Stimulated activated CD4-positive, alpha-beta T cell treated with anti-CD3 and anti-CD28 coated beads, Interleukin-4, amount 100 ng/mL, for 48 hours (primary cell): ENCODE data around the gene ZNF385C.
A peak's percentile ranks its signal among the peaks of the same experiment; 100 is the strongest.

Experiments used
- DNase-seq, 2 donors: peaks; one replicate each; pipeline ENCODE4 v3.0.0-alpha.2; 2020; ENCODE audit warnings: low read depth in 2 of 2

ZNF385C gene

GRCh38 chr17:42078396-42079043 lies 19.8 kb downstream of the ZNF385C start:
- no peak for DNase-seq

GRCh38 chr17:42077755-42078154 lies 20.5 kb downstream of the ZNF385C start:
- DNase-seq, result no peak

- no peak for DNase-seq
Observed at GRCh38 chr17:42076797-42077559, 21.3 kb downstream of the ZNF385C start.

- no peak for DNase-seq
Observed at GRCh38 chr17:42075789-42076188, 22.5 kb downstream of the ZNF385C start.

GRCh38 chr17:42072323-42073187 lies 25.7 kb downstream of the ZNF385C start:
- no peak for DNase-seq

- DNase-seq, result no peak
Observed at GRCh38 chr17:42071810-42072209, 26.5 kb downstream of the ZNF385C start.

GRCh38 chr17:42068979-42069378 lies 29.3 kb downstream of the ZNF385C start:
- DNase-seq, result no peak

- peak; percentile 60 to 74 for DNase-seq
Observed at GRCh38 chr17:42067371-42068091, 30.7 kb downstream of the ZNF385C start.

GRCh38 chr17:42065201-42065600 lies 33.1 kb downstream of the ZNF385C start:
- no peak for DNase-seq

- DNase-seq, result no peak
Observed at GRCh38 chr17:42062681-42063080, 35.6 kb downstream of the ZNF385C start.

- no peak for DNase-seq
Observed at GRCh38 chr17:42061646-42062487, 36.4 kb downstream of the ZNF385C start.

- DNase-seq, result no peak
Observed at GRCh38 chr17:42060231-42060630, 38.0 kb downstream of the ZNF385C start.

GRCh38 chr17:42059815-42060214 lies 38.5 kb downstream of the ZNF385C start:
- DNase-seq, result no peak

GRCh38 chr17:42058063-42058462 lies 40.2 kb downstream of the ZNF385C start:
- no peak for DNase-seq

- no peak for DNase-seq
Observed at GRCh38 chr17:42056635-42057034, 41.6 kb downstream of the ZNF385C start.

GRCh38 chr17:42055496-42055895 lies 42.8 kb downstream of the ZNF385C start:
- no peak for DNase-seq

- no peak for DNase-seq
Observed at GRCh38 chr17:42055027-42055426, 43.2 kb downstream of the ZNF385C start.

- no peak for DNase-seq
Observed at GRCh38 chr17:42053731-42054500, 44.4 kb downstream of the ZNF385C start.

GRCh38 chr17:42052346-42052877 lies 45.9 kb downstream of the ZNF385C start:
- DNase-seq, result no peak

GRCh38 chr17:42051645-42052044 lies 46.6 kb downstream of the ZNF385C start:
- no peak for DNase-seq
